Karpas-422 (cell line): ENCODE data around the gene ATP9A. TPM values are rescaled to one million over a fixed set of nuclear protein-coding genes. Genes with fewer than 3 reads are reported as not detected.

Experiments used
- DNase-seq: peaks from one replicate; pipeline ENCODE4 v3.0.0-alpha.2; 2015
- H2AFZ ChIP-seq: fragments of 200-600 bp; sonication (generic); 2 replicates; pipeline ENCODE4 v1.6.1; 2014; ENCODE audit warnings: antibody characterized with exemption, low read length, mixed read lengths
- H3K27ac ChIP-seq: fragments of 200-600 bp; sonication (generic); 2 replicates; pipeline ENCODE4 v1.5.1; 2014; ENCODE audit warnings: mild to moderate bottlenecking, low read length, moderate library complexity
- H3K27me3 ChIP-seq: fragments of 200-600 bp; sonication (generic); 2 replicates; pipeline ENCODE4 v1.6.1; 2014; ENCODE audit warnings: low read length, mixed read lengths
- H3K36me3 ChIP-seq: fragments of 200-600 bp; sonication (generic); 2 replicates; pipeline ENCODE4 v1.6.1; 2014; ENCODE audit warnings: low read length, mixed read lengths; ENCODE audit not compliant: insufficient read depth
- H3K4me1 ChIP-seq: fragments of 200-600 bp; sonication (generic); 2 replicates; pipeline ENCODE4 v1.6.1; 2014; ENCODE audit warnings: mild to moderate bottlenecking, low read length, mixed read lengths
- H3K4me2 ChIP-seq: fragments of 200-600 bp; sonication (generic); 2 replicates; pipeline ENCODE4 v1.6.1; 2014; ENCODE audit warnings: low read length, low read depth, mild to moderate bottlenecking; ENCODE audit not compliant: poor library complexity, severe bottlenecking
- H3K4me3 ChIP-seq: fragments of 200-600 bp; sonication (generic); 2 replicates; pipeline ENCODE4 v1.5.1; 2014; ENCODE audit warnings: mild to moderate bottlenecking, antibody characterized with exemption, low read length, mixed read lengths
- H3K79me2 ChIP-seq: fragments of 200-600 bp; sonication (generic); 2 replicates; pipeline ENCODE4 v1.6.1; 2014; ENCODE audit warnings: mild to moderate bottlenecking, low read length, mixed read lengths
- H3K9ac ChIP-seq: fragments of 200-600 bp; sonication (generic); 2 replicates; pipeline ENCODE4 v1.6.0; 2014; ENCODE audit warnings: low read length
- H3K9me2 ChIP-seq: fragments of 200-600 bp; sonication (generic), shearing (Covaris generic); replicated peaks from 2 replicates; pipeline ENCODE4 v1.6.0; 2014; ENCODE audit warnings: mild to moderate bottlenecking, low read length, moderate library complexity; ENCODE audit not compliant: insufficient read depth
- H3K9me3 ChIP-seq: fragments of 300-700, 200-600 bp; sonication (generic); 2 replicates; pipeline ENCODE4 v1.6.1; 2014; ENCODE audit warnings: low read length, mixed read lengths
- H4K20me1 ChIP-seq: fragments of 200-600 bp; sonication (generic); 2 replicates; pipeline ENCODE4 v1.6.1; 2014; ENCODE audit warnings: mild to moderate bottlenecking, antibody characterized with exemption, low read length, low read depth; ENCODE audit not compliant: insufficient read depth
- total RNA-seq: library from RNA; depleted of rRNA; stranded (reverse); fragments of >200 nt; shearing (Covaris generic); gene quantifications from 2 replicates; pipeline ENCODE4 v1.2.3, GENCODE V29; 2014; ENCODE audit warnings: low replicate concordance

Gene ATP9A
- total RNA-seq, 1 experiment from 2014 or later = 0.19 TPM

- Histone ChIP-seq H2AFZ (no peak overlapping the region), H3K27me3 (peaks cover 4% of the 10 kb centered on the region; the same call in 1 of the 2 replicates), H3K79me2 (no peaks in the 10 kb centered on the region), H3K9me3 (no peaks in the 10 kb centered on the region), H3K4me2 (no peak overlapping the region), H3K4me3 (no peak overlapping the region), H3K27ac (no peak overlapping the region), H3K4me1 (no peaks in the 10 kb centered on the region; the same call in 1 of the 2 replicates), H3K9me2 (no peaks in the 10 kb centered on the region), H3K36me3 (no peaks in the 10 kb centered on the region), H3K9ac (no peak overlapping the region), H4K20me1 (no peaks in the 10 kb centered on the region)
- DNase-seq = no peak
Observed at GRCh38 chr20:51635680-51636079, 132.5 kb downstream of the ATP9A start.

- no peaks in the 10 kb centered on the region for H3K9me3 ChIP-seq
- no peak overlapping the region for H2AFZ ChIP-seq
- no peak overlapping the region for H3K9ac ChIP-seq
- H3K36me3 ChIP-seq = no peaks in the 10 kb centered on the region
- H4K20me1 ChIP-seq = no peaks in the 10 kb centered on the region
- no peak for DNase-seq
- H3K27me3 ChIP-seq = peaks cover 4% of the 10 kb centered on the region; the same call in 1 of the 2 replicates
- H3K27ac ChIP-seq = no peak overlapping the region
- H3K9me2 ChIP-seq = no peaks in the 10 kb centered on the region
- H3K4me3 ChIP-seq = no peak overlapping the region
- H3K79me2 ChIP-seq = no peaks in the 10 kb centered on the region
- H3K4me1 ChIP-seq = no peaks in the 10 kb centered on the region; the same call in 1 of the 2 replicates
- no peak overlapping the region for H3K4me2 ChIP-seq
Observed at GRCh38 chr20:51634877-51635276, 133.3 kb downstream of the ATP9A start.

GRCh38 chr20:51634257-51634656 is 133.9 kb downstream of the ATP9A start:
- Histone ChIP-seq H3K27me3 (peaks cover 4% of the 10 kb centered on the region; the same call in 1 of the 2 replicates), H3K4me3 (no peak overlapping the region), H3K9me2 (no peaks in the 10 kb centered on the region), H3K9me3 (no peaks in the 10 kb centered on the region), H4K20me1 (no peaks in the 10 kb centered on the region), H3K79me2 (no peaks in the 10 kb centered on the region), H2AFZ (no peak overlapping the region), H3K36me3 (no peaks in the 10 kb centered on the region), H3K27ac (no peak overlapping the region), H3K9ac (no peak overlapping the region), H3K4me1 (no peaks in the 10 kb centered on the region; the same call in 1 of the 2 replicates), H3K4me2 (no peak overlapping the region)
- DNase-seq = no peak

GRCh38 chr20:51633430-51633829 is 134.8 kb downstream of the ATP9A start:
- no peak overlapping the region for H3K9ac ChIP-seq
- no peak overlapping the region for H2AFZ ChIP-seq
- no peaks in the 10 kb centered on the region for H3K9me2 ChIP-seq
- H3K4me3 ChIP-seq = no peak overlapping the region
- no peak overlapping the region for H3K27ac ChIP-seq
- H4K20me1 ChIP-seq = no peaks in the 10 kb centered on the region
- H3K9me3 ChIP-seq = no peaks in the 10 kb centered on the region
- no peak overlapping the region for H3K4me2 ChIP-seq
- H3K79me2 ChIP-seq = no peaks in the 10 kb centered on the region
- H3K4me1 ChIP-seq = peaks cover 6% of the 10 kb centered on the region
- H3K36me3 ChIP-seq = no peaks in the 10 kb centered on the region
- DNase-seq = no peak
- H3K27me3 ChIP-seq = peaks cover 4% of the 10 kb centered on the region; the same call in 1 of the 2 replicates

GRCh38 chr20:51631953-51632352 is 136.2 kb downstream of the ATP9A start:
- Histone ChIP-seq H3K36me3 (no peaks in the 10 kb centered on the region), H3K9ac (no peak overlapping the region)

GRCh38 chr20:51631011-51631950 is 136.9 kb downstream of the ATP9A start:
- H3K9me2 ChIP-seq = no peaks in the 10 kb centered on the region
- H4K20me1 ChIP-seq = no peaks in the 10 kb centered on the region
- peaks cover 4% of the 10 kb centered on the region; the same call in 1 of the 2 replicates for H3K27me3 ChIP-seq
- no peaks in the 10 kb centered on the region for H3K9me3 ChIP-seq
- peaks cover 15% of the 10 kb centered on the region for H3K4me1 ChIP-seq
- H3K9ac ChIP-seq = no peak overlapping the region
- no peak for DNase-seq
- H3K79me2 ChIP-seq = no peaks in the 10 kb centered on the region
- no peaks in the 10 kb centered on the region for H3K36me3 ChIP-seq
- H2AFZ ChIP-seq = no peak overlapping the region
- no peak overlapping the region for H3K4me3 ChIP-seq
- no peak overlapping the region for H3K4me2 ChIP-seq
- H3K27ac ChIP-seq = no peak overlapping the region

More at GRCh38 chr20:51631953-51632352, 136.2 kb downstream of the ATP9A start:
- Histone ChIP-seq H3K9me2 (no peaks in the 10 kb centered on the region), H3K9me3 (no peaks in the 10 kb centered on the region), H2AFZ (no peak overlapping the region), H3K27me3 (peaks cover 4% of the 10 kb centered on the region; the same call in 1 of the 2 replicates), H3K79me2 (no peaks in the 10 kb centered on the region), H4K20me1 (no peaks in the 10 kb centered on the region), H3K4me1 (peaks cover 15% of the 10 kb centered on the region), H3K4me3 (no peak overlapping the region), H3K27ac (no peak overlapping the region), H3K4me2 (no peak overlapping the region)
- DNase-seq = no peak

GRCh38 chr20:51629399-51630058 is 138.7 kb downstream of the ATP9A start:
- Histone ChIP-seq H3K9me3 (no peaks in the 10 kb centered on the region), H3K9ac (no peak overlapping the region), H3K79me2 (no peaks in the 10 kb centered on the region), H3K36me3 (no peaks in the 10 kb centered on the region), H4K20me1 (no peaks in the 10 kb centered on the region), H3K4me2 (no peak overlapping the region), H3K4me3 (no peak overlapping the region), H2AFZ (no peak overlapping the region), H3K27me3 (peaks cover 4% of the 10 kb centered on the region; the same call in 1 of the 2 replicates), H3K4me1 (peaks cover 15% of the 10 kb centered on the region), H3K9me2 (no peaks in the 10 kb centered on the region), H3K27ac (no peak overlapping the region)
- no peak for DNase-seq
